Stimulated activated CD8-positive, alpha-beta memory T cell treated with anti-CD3 and anti-CD28 coated beads, Interleukin-12 subunit alpha, Interleukin-12 subunit beta, amount 100 ng/mL, for 24 hours (primary cell): ENCODE data around the gene LCE2B.

Experiments used
- DNase-seq: peaks from one replicate; pipeline ENCODE4 v3.0.0-alpha.2; 2020; ENCODE audit errors: extremely low read depth

The LCE2B gene

DNA sequence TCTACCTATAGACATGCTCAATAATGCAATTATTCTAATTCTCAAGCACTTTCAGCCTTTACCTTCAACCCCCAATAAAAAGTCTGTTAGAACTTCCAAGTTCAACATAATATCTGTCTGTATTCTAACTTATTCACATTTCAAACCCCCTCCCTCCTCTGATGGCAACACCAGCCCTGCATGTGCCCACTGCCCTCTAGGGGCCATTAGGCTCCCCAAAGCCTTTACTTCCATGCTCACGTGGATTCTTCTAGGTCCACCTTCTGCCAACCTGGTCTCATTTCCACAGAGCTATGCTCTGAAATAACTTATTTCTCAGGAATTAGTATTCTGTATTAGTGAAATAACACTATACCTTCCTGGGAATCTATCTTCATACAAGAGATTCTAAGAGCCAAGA, 49.7 kb downstream of the LCE2B start:
- DNase-seq, result no peak
